HEK293 (cell line): ENCODE results near the gene MORC4.

Experiments used
- CTCF ChIA-PET: fragments of 350-600 bp; formaldehyde crosslinking; extraction: SDS; loops from one replicate; lab custom pipeline; 2021; ENCODE audit warnings: antibody characterized with exemption; lab: Yijun Ruan, JAX
- POLR2A ChIA-PET: fragments of 300-600 bp; formaldehyde crosslinking; extraction: SDS; loops from one replicate; lab custom pipeline; 2020; ENCODE audit warnings: antibody characterized with exemption, inconsistent platforms; lab: Yijun Ruan, JAX
- H3K27ac ChIP-seq: fragments of 200-500 bp; sonication (Bioruptor generic); 2 replicates; pipeline ENCODE4 v1.5.1; 2014; ENCODE audit warnings: low read depth, low read length, control low read depth, inconsistent platforms; ENCODE audit errors: extremely low read depth
- H3K36me3 ChIP-seq, 2 experiments: fragments of 200-500 bp in 1 of 2; sonication (Bioruptor generic) in 1 of 2; 1 replicate in 1 of 2; 2 replicates in 1 of 2; pipeline ENCODE4 v1.5.1; 2014 to 2017; ENCODE audit warnings: inconsistent platforms in 2 of 2, low read length in 2 of 2; ENCODE audit not compliant: control insufficient read depth in 2 of 2, insufficient read depth in 1 of 2
- H3K4me1 ChIP-seq: fragments of 200-500 bp; sonication (Bioruptor generic); 2 replicates; pipeline ENCODE4 v1.5.1; 2014; ENCODE audit warnings: mild to moderate bottlenecking, low read length, inconsistent platforms; ENCODE audit not compliant: control insufficient read depth, insufficient read depth
- H3K4me3 ChIP-seq: 2 replicates; pipeline ENCODE4 v1.5.1; 2011; ENCODE audit warnings: low read depth, mild to moderate bottlenecking, control low read depth, low read length, moderate library complexity
- H3K9me3 ChIP-seq: fragments of 200-500 bp; sonication (Bioruptor generic); 2 replicates; pipeline ENCODE4 v1.5.1; 2014; ENCODE audit warnings: low read depth, low read length, inconsistent platforms; ENCODE audit not compliant: control insufficient read depth, insufficient read depth
- SALL2 ChIP-seq: fragments of 450-650 bp; formaldehyde crosslinking; IDR thresholded peaks from 2 replicates; pipeline ENCODE4 v1.5.0; 2017; ENCODE audit warnings: missing biosample characterization, mild to moderate bottlenecking, missing genetic modification characterization, borderline replicate concordance
- SP3 ChIP-seq: fragments of 450-650 bp; formaldehyde crosslinking; IDR thresholded peaks from 2 replicates; pipeline ENCODE4 v1.5.1; 2016; ENCODE audit warnings: missing biosample characterization, missing genetic modification characterization
- WT1 ChIP-seq: fragments of 450-650 bp; formaldehyde crosslinking; IDR thresholded peaks from 2 replicates; pipeline ENCODE4 v1.5.1; 2016; ENCODE audit warnings: missing biosample characterization, missing genetic modification characterization
- ZBTB17 ChIP-seq: fragments of 450-650 bp; formaldehyde crosslinking; IDR thresholded peaks from 2 replicates; pipeline ENCODE4 v1.5.1; 2016; ENCODE audit warnings: missing biosample characterization, missing genetic modification characterization
- ZBTB20 ChIP-seq: fragments of 450-650 bp; formaldehyde crosslinking; IDR thresholded peaks from 2 replicates; pipeline ENCODE4 v1.5.1; 2016; ENCODE audit warnings: missing biosample characterization, missing genetic modification characterization
- ZBTB7A ChIP-seq: fragments of 450-650 bp; formaldehyde crosslinking; IDR thresholded peaks from 2 replicates; pipeline ENCODE4 v1.5.1; 2016; ENCODE audit warnings: low read depth, missing biosample characterization, missing genetic modification characterization
- ZBTB8A ChIP-seq: fragments of 450-650 bp; formaldehyde crosslinking; IDR thresholded peaks from 2 replicates; pipeline ENCODE4 v1.5.1; 2016; ENCODE audit warnings: missing biosample characterization, missing genetic modification characterization
- ZFP37 ChIP-seq: fragments of 450-650 bp; formaldehyde crosslinking; IDR thresholded peaks from 2 replicates; pipeline ENCODE4 v1.5.1; 2016; ENCODE audit warnings: missing biosample characterization, missing genetic modification characterization
- ZNF510 ChIP-seq: fragments of 450-650 bp; formaldehyde crosslinking; IDR thresholded peaks from 2 replicates; pipeline ENCODE4 v1.5.1; 2018; ENCODE audit warnings: mild to moderate bottlenecking, missing genetic modification characterization, missing biosample characterization; ENCODE audit not compliant: insufficient replicate concordance
- ZNF558 ChIP-seq: fragments of 450-650 bp; formaldehyde crosslinking; IDR thresholded peaks from 2 replicates; pipeline ENCODE4 v1.5.1; 2016; ENCODE audit warnings: missing biosample characterization, missing genetic modification characterization
- ZNF561 ChIP-seq: fragments of 450-650 bp; IDR thresholded peaks from 2 replicates; pipeline ENCODE4 v1.5.1; 2018; ENCODE audit warnings: missing biosample characterization, missing genetic modification characterization, borderline replicate concordance
- ZNF629 ChIP-seq: fragments of 450-650 bp; formaldehyde crosslinking; IDR thresholded peaks from 2 replicates; pipeline ENCODE4 v1.5.1; 2017; ENCODE audit warnings: missing biosample characterization, missing genetic modification characterization
- ZNF654 ChIP-seq: fragments of 450-650 bp; formaldehyde crosslinking; IDR thresholded peaks from 2 replicates; pipeline ENCODE4 v1.5.1; 2016; ENCODE audit warnings: low read depth, missing biosample characterization, missing genetic modification characterization
- ZNF777 ChIP-seq: fragments of 450-650 bp; formaldehyde crosslinking; IDR thresholded peaks from 2 replicates; pipeline ENCODE4 v1.5.1; 2017; ENCODE audit warnings: missing biosample characterization, missing genetic modification characterization, borderline replicate concordance
- ZNF792 ChIP-seq: fragments of 450-650 bp; formaldehyde crosslinking; IDR thresholded peaks from 2 replicates; pipeline ENCODE4 v1.5.1; 2016; ENCODE audit warnings: missing biosample characterization, missing genetic modification characterization
- TF ChIP-seq, protein P1 (sequence below): fragments of 450-650 bp; formaldehyde crosslinking; IDR thresholded peaks from 2 replicates; pipeline ENCODE4; 2016; ENCODE audit warnings: missing biosample characterization, missing genetic modification characterization
- TF ChIP-seq, protein P2 (sequence below): fragments of 450-650 bp; formaldehyde crosslinking; IDR thresholded peaks from 2 replicates; pipeline ENCODE4 v1.5.1; 2017; ENCODE audit warnings: missing biosample characterization, missing genetic modification characterization
- TF ChIP-seq, protein P3 (sequence below): fragments of 450-650 bp; formaldehyde crosslinking; IDR thresholded peaks from 2 replicates; pipeline ENCODE4 v1.5.1; 2016; ENCODE audit warnings: missing biosample characterization, missing genetic modification characterization

MORC4 gene

DNA sequence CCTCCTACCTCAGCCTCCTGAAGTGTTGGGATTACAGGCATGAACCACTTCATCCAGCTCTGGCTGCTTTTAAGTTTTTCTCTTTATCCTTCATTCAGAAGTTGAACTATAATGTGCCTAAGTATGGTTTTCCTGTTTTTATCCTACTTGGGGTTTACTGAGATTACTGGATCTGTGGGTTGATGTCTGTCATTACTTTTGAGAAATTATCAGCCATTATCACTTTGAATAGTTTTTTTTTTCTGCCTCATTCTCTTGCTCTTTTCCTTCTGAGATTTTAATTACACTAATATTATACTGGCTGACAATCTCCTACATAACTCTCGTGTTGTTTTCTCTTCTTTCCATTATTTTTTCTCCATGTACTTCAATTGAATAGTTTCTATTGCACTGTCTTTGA is 47.6 kb upstream of the MORC4 start:
- Histone ChIP-seq H3K4me3 (no peak overlapping the region), H3K9me3 (peaks cover 3% of the 10 kb centered on the region), H3K4me1 (no peaks in the 10 kb centered on the region), H3K27ac (no peak overlapping the region)
- CTCF ChIA-PET: no interaction called here
- peak; percentile 96 for TF ChIP-seq ZNF558 (tag by site-specific recombination)
- no peak for TF ChIP-seq ZNF561 (tag by site-specific recombination)
- TF ChIP-seq, all 188 proteins: peak for 1
- POLR2A ChIA-PET: no interaction called here
- H3K36me3 ChIP-seq: no peaks in the 10 kb centered on the region

DNA sequence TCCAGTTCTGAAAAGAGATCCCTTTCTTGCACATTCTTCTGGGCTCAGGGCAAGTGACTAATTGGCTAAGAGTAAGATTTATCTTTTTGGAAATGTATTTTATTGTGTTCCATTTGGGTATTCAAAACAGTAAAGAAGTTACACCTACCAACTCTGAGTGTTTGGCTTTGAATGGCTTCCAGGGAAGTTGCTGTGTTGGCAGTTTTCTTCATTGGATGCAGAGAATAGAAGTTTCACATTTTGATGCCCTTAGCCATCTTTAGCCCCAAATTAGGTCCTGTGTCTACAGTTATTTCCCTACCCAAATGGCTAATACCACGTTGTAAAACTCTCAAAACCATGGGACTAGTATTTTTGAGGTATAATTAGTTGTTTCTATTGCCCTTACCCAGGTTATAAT is 29.7 kb upstream of the MORC4 start:
- POLR2A ChIA-PET: no interaction called here
- Histone ChIP-seq H3K9me3 (no peaks in the 10 kb centered on the region), H3K27ac (no peak overlapping the region), H3K4me3 (no peak overlapping the region), H3K4me1 (no peaks in the 10 kb centered on the region)
- no peak for TF ChIP-seq ZNF792 (tag by site-specific recombination)
- TF ChIP-seq, protein P1, sequence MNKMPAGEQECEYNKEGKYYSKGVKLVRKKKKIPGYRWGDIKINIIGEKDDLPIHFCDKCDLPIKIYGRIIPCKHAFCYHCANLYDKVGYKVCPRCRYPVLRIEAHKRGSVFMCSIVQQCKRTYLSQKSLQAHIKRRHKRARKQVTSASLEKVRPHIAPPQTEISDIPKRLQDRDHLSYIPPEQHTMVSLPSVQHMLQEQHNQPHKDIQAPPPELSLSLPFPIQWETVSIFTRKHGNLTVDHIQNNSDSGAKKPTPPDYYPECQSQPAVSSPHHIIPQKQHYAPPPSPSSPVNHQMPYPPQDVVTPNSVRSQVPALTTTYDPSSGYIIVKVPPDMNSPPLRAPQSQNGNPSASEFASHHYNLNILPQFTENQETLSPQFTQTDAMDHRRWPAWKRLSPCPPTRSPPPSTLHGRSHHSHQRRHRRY (tag by site-specific recombination): no peak
- TF ChIP-seq SALL2 (tag by site-specific recombination): no peak
- no peak for TF ChIP-seq ZFP37 (tag by site-specific recombination)
- TF ChIP-seq ZNF629: no peak
- no peak for TF ChIP-seq SP3
- no peak for TF ChIP-seq WT1 (tag by site-specific recombination)
- TF ChIP-seq ZNF510: no peak
- no peak for TF ChIP-seq ZBTB7A (tag by site-specific recombination)
- TF ChIP-seq ZNF777 (tag by site-specific recombination): no peak
- TF ChIP-seq, all 188 proteins: peak for 0
- no peaks in the 10 kb centered on the region for H3K36me3 ChIP-seq
- CTCF ChIA-PET: no interaction called here

DNA sequence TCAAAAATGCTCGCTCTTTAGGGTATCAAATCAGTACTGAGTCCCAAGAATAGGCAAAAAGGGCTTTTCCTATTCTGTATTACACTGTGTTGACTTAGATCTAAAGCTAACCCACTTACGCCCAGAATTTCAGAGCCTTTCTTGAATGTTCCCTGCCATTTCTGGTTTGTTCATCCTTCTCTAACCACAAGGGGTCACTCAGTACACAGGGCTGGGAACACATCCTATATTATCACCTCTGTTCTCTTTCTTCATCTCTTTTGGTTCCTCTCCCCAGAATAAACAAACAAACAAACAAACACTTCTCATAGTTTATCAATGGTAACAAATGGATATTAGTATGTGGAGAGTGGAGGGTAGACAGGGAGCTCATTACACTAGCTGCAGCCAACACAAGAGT is 25.5 kb upstream of the MORC4 start:
- H3K9me3 ChIP-seq: no peaks in the 10 kb centered on the region
- ChIA-PET CTCF (interaction anchor here (0.6 to 1.7 kb wide), 27 partner anchors 8 to 1049 kb away, joined by 3 to 10 read pairs (median 3); partner anchors contain the start of genes CLDN2 and NCBP2L), POLR2A (interaction anchor here (0.5 kb wide), 1 partner anchor 380 kb away, joined by 3 read pairs; no protein-coding TSS in a partner anchor)
- H3K27ac ChIP-seq: no peak overlapping the region
- no peaks in the 10 kb centered on the region for H3K36me3 ChIP-seq
- TF ChIP-seq, protein P2, sequence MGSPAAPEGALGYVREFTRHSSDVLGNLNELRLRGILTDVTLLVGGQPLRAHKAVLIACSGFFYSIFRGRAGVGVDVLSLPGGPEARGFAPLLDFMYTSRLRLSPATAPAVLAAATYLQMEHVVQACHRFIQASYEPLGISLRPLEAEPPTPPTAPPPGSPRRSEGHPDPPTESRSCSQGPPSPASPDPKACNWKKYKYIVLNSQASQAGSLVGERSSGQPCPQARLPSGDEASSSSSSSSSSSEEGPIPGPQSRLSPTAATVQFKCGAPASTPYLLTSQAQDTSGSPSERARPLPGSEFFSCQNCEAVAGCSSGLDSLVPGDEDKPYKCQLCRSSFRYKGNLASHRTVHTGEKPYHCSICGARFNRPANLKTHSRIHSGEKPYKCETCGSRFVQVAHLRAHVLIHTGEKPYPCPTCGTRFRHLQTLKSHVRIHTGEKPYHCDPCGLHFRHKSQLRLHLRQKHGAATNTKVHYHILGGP (tag by site-specific recombination): no peak
- TF ChIP-seq, protein P3, sequence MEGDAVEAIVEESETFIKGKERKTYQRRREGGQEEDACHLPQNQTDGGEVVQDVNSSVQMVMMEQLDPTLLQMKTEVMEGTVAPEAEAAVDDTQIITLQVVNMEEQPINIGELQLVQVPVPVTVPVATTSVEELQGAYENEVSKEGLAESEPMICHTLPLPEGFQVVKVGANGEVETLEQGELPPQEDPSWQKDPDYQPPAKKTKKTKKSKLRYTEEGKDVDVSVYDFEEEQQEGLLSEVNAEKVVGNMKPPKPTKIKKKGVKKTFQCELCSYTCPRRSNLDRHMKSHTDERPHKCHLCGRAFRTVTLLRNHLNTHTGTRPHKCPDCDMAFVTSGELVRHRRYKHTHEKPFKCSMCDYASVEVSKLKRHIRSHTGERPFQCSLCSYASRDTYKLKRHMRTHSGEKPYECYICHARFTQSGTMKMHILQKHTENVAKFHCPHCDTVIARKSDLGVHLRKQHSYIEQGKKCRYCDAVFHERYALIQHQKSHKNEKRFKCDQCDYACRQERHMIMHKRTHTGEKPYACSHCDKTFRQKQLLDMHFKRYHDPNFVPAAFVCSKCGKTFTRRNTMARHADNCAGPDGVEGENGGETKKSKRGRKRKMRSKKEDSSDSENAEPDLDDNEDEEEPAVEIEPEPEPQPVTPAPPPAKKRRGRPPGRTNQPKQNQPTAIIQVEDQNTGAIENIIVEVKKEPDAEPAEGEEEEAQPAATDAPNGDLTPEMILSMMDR (tag by site-specific recombination): peak; percentile 76
- TF ChIP-seq ZNF654 (tag by site-specific recombination) (peak; percentile 72), ZBTB17 (tag by site-specific recombination) (no peak), ZBTB8A (tag by site-specific recombination) (peak; percentile 43; the same call in 1 of the 2 replicates), ZBTB20 (no peak)
- H3K4me3 ChIP-seq: no peak overlapping the region
- H3K4me1 ChIP-seq: no peaks in the 10 kb centered on the region
